Stomach (tissue), 9 donors: ENCODE results near the gene NPTX1. TPM values are rescaled to one million over a fixed set of nuclear protein-coding genes. Genes with fewer than 3 reads are reported as not detected.

Source experiments
- DNase-seq, 2 donors: peaks; one replicate each; pipeline versions ENCODE4 v3.0.0 to v3.0.0-alpha.2; 2013 to 2019
- H3K27ac ChIP-seq, 5 donors: fragments of 200-600 bp in 4 of 5; sonication (generic) in 4 of 5; one replicate each; pipeline ENCODE4 v1.5.1; 2013 to 2019; ENCODE audit warnings: mild to moderate bottlenecking in 1 of 5, moderate library complexity in 1 of 5
- H3K27me3 ChIP-seq, 3 donors: fragments of 200-600 bp; sonication (generic); one replicate each; pipeline ENCODE4 v1.5.1; 2017 to 2019; ENCODE audit warnings: mixed run types in 1 of 3
- H3K36me3 ChIP-seq, 4 donors: fragments of 200-600 bp; sonication (generic); 1 replicate in 3 of 4; 2 replicates in 1 of 4; pipeline ENCODE4 v1.5.1; 2016 to 2019
- H3K4me1 ChIP-seq, 4 donors: fragments of 200-600 bp; sonication (generic); one replicate each; pipeline ENCODE4 v1.5.1; 2016 to 2019
- H3K4me3 ChIP-seq, 4 donors: fragments of 200-600 bp; sonication (generic) in 3 of 4; one replicate each; pipeline ENCODE4 v1.5.1; 2016 to 2019; ENCODE audit warnings: mild to moderate bottlenecking in 1 of 4
- H3K9me3 ChIP-seq, 4 donors: fragments of 200-600 bp; sonication (generic); one replicate each; pipeline ENCODE4 v1.5.1; 2016 to 2019
- CTCF ChIP-seq, 7 experiments: fragments of 450-650 bp in 4 of 7; fragments of 200-600 bp in 3 of 7; sonication (generic) in 3 of 7; IDR thresholded peaks; one replicate each; pipeline ENCODE4 v1.5.1; 2016 to 2019; ENCODE audit warnings: antibody characterized with exemption in 7 of 7, control low read depth in 2 of 7, mild to moderate bottlenecking in 1 of 7
- EP300 ChIP-seq: sonication (generic); formaldehyde crosslinking; IDR thresholded peaks from one replicate; pipeline ENCODE4 v1.6.1; 2017; ENCODE audit warnings: antibody characterized with exemption
- POLR2A ChIP-seq, 4 donors: fragments of 450-650 bp; IDR thresholded peaks; one replicate each; pipeline ENCODE4 v1.6.1; 2016; ENCODE audit warnings: antibody characterized with exemption in 4 of 4, control low read depth in 2 of 4, mild to moderate bottlenecking in 1 of 4, moderate library complexity in 1 of 4
- POLR2AphosphoS5 ChIP-seq, 3 donors: sonication (generic); formaldehyde crosslinking; IDR thresholded peaks; one replicate each; pipeline ENCODE4 v1.6.1; 2016; ENCODE audit warnings: antibody characterized with exemption in 3 of 3
- WGBS, 5 donors: extraction: QIAGEN DNeasy Blood & Tissue Kit in 3 of 5; methylation state at CpG; one replicate each; pipeline versions ENCODE4 v1.1.5 to v1.1.7; 2013 to 2018; 5-methylcytosine and 5-hydroxymethylcytosine counted together
- intact Hi-C: fragments of 100-400 bp; cut with DNase I; formaldehyde crosslinking; loops from one replicate; pipeline ENCODE4 v1.15.1; 2023; ENCODE audit warnings: low total_unique reads
- polyA plus RNA-seq, 3 donors: library from polyadenylated mRNA; stranded (reverse); fragments of 200-250 nt; gene quantifications; one replicate each; pipeline ENCODE4 v1.2.3, GENCODE V29; 2013
- total RNA-seq, 5 donors: library from RNA; depleted of rRNA; stranded (reverse); fragments of >200 nt; gene quantifications; one replicate each; pipeline versions ENCODE4 v1.1.0 to v1.2.3, GENCODE V29; 2014 to 2016
- donor health status: healthy with polysubstance abuse.
- donor health status: Bipolar disorder and iron deficiency.
- donor health status: healthy.

The NPTX1 gene
- total and polyA plus RNA-seq, 8 donors: 0.31 to 9.3 (median 2.0) TPM; not detected in 1

- no peak overlapping the region for H3K27ac ChIP-seq
- H3K9me3 ChIP-seq: no peaks in the 10 kb centered on the region
- H3K27me3 ChIP-seq: peaks cover 0 to 26% (median 0%) of the 10 kb centered on the region in 3 donors
- intact Hi-C loops: no loop called here
- WGBS, 5 donors: 66 to 80% (median 79%) methylated on average over 9 of the region's 9 CpGs
- TF ChIP-seq POLR2A (IDR thresholded peaks at IDR 0.05) (no peak), CTCF (IDR thresholded peaks at IDR 0.05) (no peak), EP300 (no peak), POLR2AphosphoS5 (IDR thresholded peaks at IDR 0.05) (no peak)
- H3K4me3 ChIP-seq: no peak overlapping the region
- H3K4me1 ChIP-seq: no peaks in the 10 kb centered on the region
- peaks cover 0 to 13% (median 7%) of the 10 kb centered on the region in 4 donors for H3K36me3 ChIP-seq
- DNase-seq: no peak
These were observed 36.9 kb downstream of the NPTX1 start for GRCh38 chr17:80439499-80439898.

GRCh38 chr17:80438806-80439205, 37.6 kb downstream of the NPTX1 start:
- Histone ChIP-seq H3K4me3 (no peak overlapping the region), H3K36me3 (peaks cover 0 to 13% (median 7%) of the 10 kb centered on the region in 4 donors), H3K9me3 (no peaks in the 10 kb centered on the region), H3K27ac (no peak overlapping the region), H3K4me1 (no peaks in the 10 kb centered on the region), H3K27me3 (peaks cover 0 to 19% (median 0%) of the 10 kb centered on the region in 3 donors)
- TF ChIP-seq CTCF (IDR thresholded peaks at IDR 0.05): no peak
- no peak for TF ChIP-seq POLR2A (IDR thresholded peaks at IDR 0.05)
- TF ChIP-seq EP300: no peak
- TF ChIP-seq POLR2AphosphoS5 (IDR thresholded peaks at IDR 0.05): no peak
- WGBS, 5 donors: 83 to 93% (median 85%) methylated on average over 5 of the region's 5 CpGs; no CpG with 5 or more reads in 1 of the 5 donors
- intact Hi-C loops: no loop called here
- DNase-seq: no peak

- WGBS, 5 donors: 78 to 84% (median 84%) methylated on average over 10 of the region's 10 CpGs
- Histone ChIP-seq H3K27ac (no peak overlapping the region), H3K9me3 (no peaks in the 10 kb centered on the region), H3K4me3 (no peak overlapping the region), H3K27me3 (peaks cover 0 to 7% (median 0%) of the 10 kb centered on the region in 3 donors), H3K4me1 (no peaks in the 10 kb centered on the region), H3K36me3 (peaks cover 0 to 13% (median 7%) of the 10 kb centered on the region in 4 donors)
- intact Hi-C loops: no loop called here
- no peak for TF ChIP-seq POLR2AphosphoS5 (IDR thresholded peaks at IDR 0.05)
- TF ChIP-seq CTCF (IDR thresholded peaks at IDR 0.05): no peak
- no peak for TF ChIP-seq EP300
- no peak for TF ChIP-seq POLR2A (IDR thresholded peaks at IDR 0.05)
- DNase-seq: no peak
These were observed 38.9 kb downstream of the NPTX1 start for GRCh38 chr17:80437532-80437931.

- 67 to 82% (median 73%) methylated on average over 12 of the region's 12 CpGs for WGBS, 5 donors
- no peak for DNase-seq
- Histone ChIP-seq H3K4me1 (no peaks in the 10 kb centered on the region), H3K27ac (no peak overlapping the region), H3K4me3 (no peak overlapping the region), H3K27me3 (no peaks in the 10 kb centered on the region), H3K36me3 (peaks cover 0 to 34% (median 16%) of the 10 kb centered on the region in 4 donors), H3K9me3 (no peaks in the 10 kb centered on the region)
- TF ChIP-seq POLR2A (IDR thresholded peaks at IDR 0.05): no peak
- no peak for TF ChIP-seq EP300
- no peak for TF ChIP-seq POLR2AphosphoS5 (IDR thresholded peaks at IDR 0.05)
- no peak for TF ChIP-seq CTCF (IDR thresholded peaks at IDR 0.05)
- intact Hi-C loops: loop anchor here (5.0 kb wide), 1 partner anchor 138 kb away; no protein-coding TSS in a partner anchor
These were observed 42.3 kb downstream of the NPTX1 start for GRCh38 chr17:80433916-80434666.
